HG02981 (cell line): ENCODE measurements around the gene TAS2R1.

Experiments
- ATAC-seq: cut with Tn5 transposase; IDR thresholded peaks from one replicate; pipeline ENCODE4 v1.9.1; 2021; ENCODE audit warnings: mild to moderate bottlenecking, moderate library complexity; ENCODE audit not compliant: unreplicated experiment

TAS2R1 gene

GRCh38 chr5:9630251-9630650 lies at the start of gene TAS2R1:
Gene TAS2R1, minus strand, starts transcription at chr5:9630351. Its CDS starts 319 bp downstream, at chr5:9630032.
- no peak for ATAC-seq

DNA sequence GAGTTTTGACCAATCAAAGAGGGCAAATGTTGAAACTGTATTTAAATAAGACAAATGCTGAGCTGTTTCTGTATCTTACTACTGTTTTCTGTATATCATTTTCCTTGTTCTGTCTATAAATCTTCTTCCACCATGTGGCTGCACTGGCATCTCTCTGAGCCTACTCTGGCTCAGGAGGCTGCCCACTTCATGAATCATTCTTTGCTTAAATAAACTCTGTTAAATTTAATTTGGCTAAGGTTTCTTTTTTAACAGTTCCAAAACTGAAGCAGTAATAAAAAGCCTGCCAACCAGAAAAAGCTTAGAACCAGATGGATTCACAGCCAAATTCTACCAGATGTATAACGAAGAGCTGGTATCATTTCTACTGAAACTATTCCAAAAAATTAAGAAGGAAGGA lies 40.2 kb upstream of the TAS2R1 start:
- ATAC-seq = no peak

DNA sequence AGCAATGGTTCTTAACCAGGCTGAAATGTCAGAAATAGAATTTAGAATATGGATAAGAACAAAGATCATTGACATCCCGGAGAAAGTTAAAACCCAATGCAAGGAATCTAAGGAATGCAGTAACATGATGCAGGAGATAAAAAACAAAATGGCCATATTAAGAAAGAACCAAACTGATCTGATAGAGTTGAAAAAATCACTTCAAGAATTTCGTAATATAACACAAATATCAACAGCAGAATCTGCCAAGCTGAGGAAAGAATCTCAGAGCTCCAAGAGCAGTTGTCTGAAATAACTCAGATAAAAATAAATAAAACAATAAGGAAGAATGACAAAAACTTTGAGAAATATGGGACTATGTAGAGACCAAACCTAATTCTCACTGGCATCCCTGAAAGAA lies 37.8 kb upstream of the TAS2R1 start:
- no peak for ATAC-seq

GRCh38 chr5:9663891-9664290 lies 33.7 kb upstream of the TAS2R1 start:
- ATAC-seq = no peak

DNA sequence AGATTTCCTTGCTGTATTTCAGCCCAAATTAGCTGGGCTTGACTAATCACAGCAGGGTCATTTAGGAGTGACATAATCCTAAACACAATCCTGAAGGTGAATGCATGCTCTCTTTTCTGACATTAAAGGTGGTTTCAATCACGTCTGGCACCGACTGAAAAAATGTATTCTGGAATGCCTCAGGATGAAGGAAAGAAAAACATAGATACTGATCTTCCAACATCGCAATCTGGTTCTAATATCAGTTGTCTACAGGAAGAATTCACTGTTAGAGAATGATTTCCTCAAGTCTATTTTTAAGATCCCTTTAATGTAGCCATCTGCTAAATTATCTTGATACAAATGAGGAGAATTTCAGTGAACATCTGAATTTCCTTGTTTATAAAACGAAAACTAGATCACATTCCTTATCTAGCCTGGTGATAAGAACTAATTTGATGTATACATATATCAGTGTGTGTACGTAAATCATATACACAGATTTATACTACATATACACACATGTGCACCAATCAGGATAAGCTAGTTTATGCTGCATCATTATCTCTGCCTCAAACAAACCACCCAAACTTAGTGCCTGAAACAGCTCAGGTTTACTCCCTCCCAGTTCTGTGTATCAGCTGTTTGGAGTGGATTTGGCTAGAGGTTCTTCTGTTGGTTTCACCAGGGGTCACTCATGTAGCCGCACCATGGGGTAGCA lies 31.3 kb upstream of the TAS2R1 start:
- ATAC-seq = no peak

DNA sequence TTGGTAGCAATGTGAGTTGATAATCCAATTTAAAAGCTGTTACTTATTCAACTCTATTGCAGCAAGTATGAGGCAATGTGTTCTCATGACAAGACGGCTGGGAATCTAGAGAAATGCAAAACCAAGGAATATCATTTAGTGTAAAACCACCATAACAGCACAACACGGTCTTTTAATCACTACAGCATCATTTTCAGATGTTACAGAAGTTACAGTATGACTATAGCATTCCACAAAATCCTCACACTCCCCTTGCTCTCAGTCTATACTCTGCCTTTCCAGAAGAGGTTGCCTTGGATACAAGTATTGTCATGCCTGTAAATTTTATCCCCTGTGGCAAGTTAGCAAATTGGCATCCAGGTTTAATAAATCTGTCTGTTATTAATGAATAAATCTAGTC lies 28.6 kb upstream of the TAS2R1 start:
- no peak for ATAC-seq

- no peak for ATAC-seq
Observed at GRCh38 chr5:9657819-9658218, 27.7 kb upstream of the TAS2R1 start.

- no peak for ATAC-seq
Observed at GRCh38 chr5:9655641-9656040, 25.5 kb upstream of the TAS2R1 start.

DNA sequence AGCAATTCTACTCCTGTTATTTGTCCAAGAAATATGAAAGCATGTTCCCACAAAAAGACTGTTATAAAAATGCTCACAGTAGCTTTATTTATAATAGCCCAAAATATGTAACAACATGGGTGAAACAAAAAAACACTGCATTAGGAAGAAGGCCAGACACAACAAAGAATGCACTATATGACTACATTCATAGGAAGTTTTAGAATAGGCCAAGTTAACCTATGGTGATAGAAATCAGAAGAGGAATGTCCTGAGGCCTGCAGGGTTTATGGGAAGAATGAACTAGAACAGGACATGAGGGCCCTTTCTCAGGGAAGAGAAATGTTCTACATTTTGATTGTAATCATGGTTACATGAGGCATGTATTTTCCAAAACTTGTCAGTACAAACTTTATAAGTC lies 24.7 kb upstream of the TAS2R1 start:
- no peak for ATAC-seq

GRCh38 chr5:9653811-9654210 lies 23.7 kb upstream of the TAS2R1 start:
- ATAC-seq = peak; percentile 98

DNA sequence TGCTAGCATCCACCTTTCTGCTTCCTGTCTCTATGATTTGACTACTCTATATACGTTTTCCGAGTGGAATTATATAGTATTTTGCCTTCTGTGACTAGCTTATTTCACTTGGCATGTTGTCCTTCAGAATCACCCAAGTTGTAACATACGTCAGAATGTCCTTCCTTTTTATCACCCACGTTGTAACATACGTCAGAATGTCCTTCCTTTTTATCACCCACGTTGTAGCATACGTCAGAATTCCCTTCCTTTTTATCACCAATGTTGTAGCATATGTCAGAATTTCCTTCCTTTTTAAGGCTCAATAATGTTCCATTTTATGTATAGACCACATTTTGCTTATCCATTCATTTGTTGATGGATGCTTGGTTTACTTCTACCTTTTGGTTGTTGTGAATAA lies 22.9 kb upstream of the TAS2R1 start:
- ATAC-seq = no peak

GRCh38 chr5:9652295-9652694 lies 22.1 kb upstream of the TAS2R1 start:
- ATAC-seq = no peak

DNA sequence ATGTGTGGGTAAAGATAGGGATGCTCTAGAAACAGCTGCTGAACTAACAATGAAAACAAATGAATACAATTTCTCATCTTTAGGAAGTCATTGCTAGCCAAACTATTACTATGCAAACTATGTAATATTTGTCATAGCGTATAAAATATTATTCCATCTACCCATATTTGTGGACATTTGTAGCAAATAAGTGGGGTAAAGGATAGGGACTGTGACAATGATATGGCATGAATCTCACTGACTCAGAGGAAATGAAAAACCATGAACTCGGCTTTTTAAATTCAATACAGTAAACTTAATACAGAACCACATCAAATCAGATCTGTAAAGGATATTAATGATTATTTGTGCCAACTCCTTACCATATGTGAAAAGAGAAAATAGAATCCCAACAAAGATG lies 16.7 kb upstream of the TAS2R1 start:
- ATAC-seq = no peak

- no peak for ATAC-seq
Observed at GRCh38 chr5:9644630-9645029, 14.5 kb upstream of the TAS2R1 start.

DNA sequence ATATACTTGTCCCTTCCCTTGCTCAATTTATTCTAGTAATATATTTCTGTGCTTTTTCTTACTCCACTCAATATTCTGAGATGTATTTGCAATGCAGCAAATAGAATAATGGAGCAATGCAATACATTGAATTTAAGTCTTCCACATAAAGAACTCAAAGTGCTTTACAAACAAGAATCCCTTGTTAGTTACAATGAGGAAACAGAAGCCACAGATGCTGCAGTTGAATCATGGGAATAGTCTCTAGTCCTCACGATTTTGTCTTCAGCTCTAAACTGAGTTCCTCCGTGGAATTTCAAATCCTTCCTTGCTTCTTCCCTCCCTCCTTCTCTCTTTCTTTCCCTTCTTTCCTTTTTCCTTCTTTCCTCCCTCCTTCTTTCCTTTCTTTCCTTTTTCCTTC lies 12.5 kb upstream of the TAS2R1 start:
- ATAC-seq = no peak

DNA sequence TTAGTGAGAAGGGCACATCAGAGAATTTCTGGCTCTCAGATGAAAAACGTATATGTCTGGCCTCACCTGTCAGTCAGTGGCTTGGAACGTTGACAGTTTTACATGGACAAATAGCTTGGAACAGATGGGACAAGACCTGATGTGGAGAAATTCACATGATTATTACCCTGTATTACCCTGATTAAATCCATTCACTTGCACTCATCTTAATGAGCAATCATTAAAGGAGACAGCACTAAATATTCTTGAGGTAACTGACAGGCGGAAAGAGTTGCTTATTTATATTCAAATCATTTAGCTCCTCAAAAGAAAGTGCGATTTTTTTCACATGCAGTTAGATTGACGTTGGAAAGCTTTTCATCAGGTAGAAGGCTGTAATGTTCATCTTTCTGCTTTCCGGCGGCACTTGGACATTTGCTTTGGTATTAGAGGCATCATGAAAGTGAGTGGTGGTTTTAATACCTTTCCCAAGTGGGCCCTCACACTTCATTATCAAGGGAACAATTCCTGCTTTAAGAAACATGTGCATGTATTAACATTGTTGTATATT lies 11.7 kb upstream of the TAS2R1 start:
- ATAC-seq = no peak

DNA sequence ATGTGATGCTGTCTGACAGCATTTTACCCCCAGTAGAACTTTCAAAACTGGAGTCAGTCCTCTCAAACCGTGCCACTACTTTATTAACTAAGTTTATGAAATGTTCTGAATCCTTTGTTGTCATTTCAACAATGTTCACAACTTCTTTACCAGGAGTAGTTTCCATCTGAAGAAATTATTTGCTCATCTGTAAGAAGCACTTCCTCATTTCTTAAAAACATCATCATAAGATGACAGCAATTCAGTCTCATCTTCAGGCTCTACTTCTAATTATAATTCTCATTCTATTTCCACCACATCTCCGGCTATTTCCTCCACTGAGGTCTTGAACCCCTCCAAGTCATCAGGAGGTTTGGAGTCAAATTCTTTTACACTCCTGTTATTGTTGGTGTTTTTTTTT lies 2.3 kb upstream of the TAS2R1 start:
- no peak for ATAC-seq

- no peak for ATAC-seq
Observed at GRCh38 chr5:9627541-9627940, 2.6 kb downstream of the TAS2R1 start.

DNA sequence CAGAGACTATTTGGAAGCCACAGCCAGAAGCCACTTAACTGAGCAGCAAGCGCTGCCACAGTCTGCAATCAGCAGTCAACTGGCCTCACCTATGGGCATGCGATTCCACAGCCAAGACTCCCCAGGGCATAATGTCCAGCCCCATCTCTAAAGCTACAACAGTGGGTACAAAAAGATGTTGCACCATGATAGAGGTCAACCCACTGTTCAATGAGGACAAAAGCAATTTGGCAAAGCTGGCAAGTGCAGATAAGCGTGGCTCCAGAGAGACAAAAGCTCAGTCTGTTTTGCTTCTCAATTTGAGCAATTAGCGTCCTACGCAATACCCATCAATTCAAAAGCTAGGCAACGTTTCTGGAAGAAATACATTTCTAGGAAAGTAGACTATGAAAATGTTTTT lies 3.2 kb downstream of the TAS2R1 start:
- no peak for ATAC-seq

DNA sequence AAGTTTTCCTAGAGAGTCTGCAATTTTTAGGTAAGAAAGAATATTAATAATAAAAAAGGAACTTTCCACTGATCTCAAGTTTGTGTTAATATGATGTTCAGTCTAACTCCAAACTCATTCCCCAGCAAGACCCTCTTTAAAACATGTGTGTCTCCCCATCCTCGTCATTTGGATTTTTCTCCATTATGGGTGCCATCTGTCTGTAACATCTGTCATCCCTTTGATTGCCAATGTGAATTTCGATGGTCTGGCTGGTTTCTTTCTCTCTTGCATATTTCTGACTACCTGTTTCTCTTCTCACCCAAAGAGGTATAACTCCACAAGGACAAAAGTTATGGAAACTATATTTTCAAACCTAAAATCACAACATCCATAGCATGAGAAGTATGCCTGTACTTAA lies 4.4 kb downstream of the TAS2R1 start:
- ATAC-seq = no peak

DNA sequence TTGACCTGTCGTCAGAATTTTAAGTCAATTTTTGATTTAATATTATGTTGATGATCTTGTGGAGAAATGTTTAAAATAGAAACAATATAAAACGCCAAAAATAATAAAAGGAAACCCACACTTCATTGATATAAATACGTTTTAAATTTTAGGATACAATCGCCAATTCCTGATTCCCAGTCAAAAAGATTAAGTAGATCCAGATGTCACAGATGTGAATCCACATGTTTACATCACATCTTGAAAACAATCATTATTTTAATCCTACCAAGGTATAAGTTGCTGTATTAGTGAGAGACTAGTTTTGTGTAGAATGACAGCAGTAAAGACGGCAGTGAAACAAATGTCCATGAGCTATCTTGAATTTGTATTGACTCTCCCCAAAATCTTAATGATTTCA lies 4.9 kb downstream of the TAS2R1 start:
- no peak for ATAC-seq

DNA sequence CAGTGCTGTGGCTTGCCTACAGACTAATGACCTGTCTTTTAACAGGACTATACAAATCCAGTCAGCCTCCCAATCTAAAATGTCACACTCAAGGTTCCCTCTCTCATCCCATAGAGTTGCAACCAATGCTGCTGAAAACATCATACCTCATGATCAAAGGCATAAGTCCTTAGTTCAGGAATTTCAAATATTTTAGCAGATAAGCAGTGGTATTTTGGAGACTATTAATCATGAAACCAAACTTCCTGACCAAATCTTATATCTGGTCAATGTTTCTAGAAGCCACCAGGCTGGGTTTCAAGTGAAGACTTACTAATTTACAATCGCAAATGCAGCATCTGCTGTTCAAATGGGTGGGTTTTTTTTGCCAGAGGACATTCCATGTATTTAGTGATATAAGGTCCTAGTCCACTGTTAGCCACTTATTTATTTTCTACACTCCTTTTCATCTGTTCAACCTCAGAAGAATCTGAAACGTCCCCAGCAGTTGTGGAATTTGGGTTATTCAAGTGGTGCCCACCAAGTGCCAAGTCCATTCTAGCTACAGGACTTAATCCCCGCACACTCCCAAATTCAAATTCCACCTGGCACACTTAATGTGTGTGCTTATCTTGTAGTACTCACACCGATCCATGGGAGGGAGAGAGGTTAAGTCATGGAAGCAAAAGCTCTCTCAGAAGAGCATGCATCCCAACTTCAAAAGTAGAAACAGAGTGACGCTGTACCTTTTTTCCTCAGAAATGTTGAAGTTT lies 5.8 kb downstream of the TAS2R1 start:
- no peak for ATAC-seq
